Muscle of arm (tissue), 12 donors: Measurements from ENCODE around the gene NTM. TPM values are rescaled to one million over a fixed set of nuclear protein-coding genes. Genes with fewer than 3 reads are reported as not detected.

ENCODE experiments used
- DNase-seq: peaks from one replicate; pipeline ENCODE4 v3.0.0-alpha.2; 2013
- polyA plus RNA-seq, 12 donors: library from polyadenylated mRNA; unstranded; fragments of 120-200 nt; gene quantifications; one replicate each; pipeline ENCODE4 v1.2.1, GENCODE V29; 2013; ENCODE audit not compliant: insufficient read length in 12 of 12

The NTM gene
- polyA plus RNA-seq, 12 donors, result 9.6 to 40.9 (median 22.3) TPM; not detected in 1

GRCh38 chr11:132206993-132207392 is 836.6 kb downstream of the NTM start:
- DNase-seq, result no peak

GRCh38 chr11:132208477-132209055 is 838.2 kb downstream of the NTM start:
- DNase-seq, result no peak

GRCh38 chr11:132211479-132211878 is 841.1 kb downstream of the NTM start:
- no peak for DNase-seq

DNA sequence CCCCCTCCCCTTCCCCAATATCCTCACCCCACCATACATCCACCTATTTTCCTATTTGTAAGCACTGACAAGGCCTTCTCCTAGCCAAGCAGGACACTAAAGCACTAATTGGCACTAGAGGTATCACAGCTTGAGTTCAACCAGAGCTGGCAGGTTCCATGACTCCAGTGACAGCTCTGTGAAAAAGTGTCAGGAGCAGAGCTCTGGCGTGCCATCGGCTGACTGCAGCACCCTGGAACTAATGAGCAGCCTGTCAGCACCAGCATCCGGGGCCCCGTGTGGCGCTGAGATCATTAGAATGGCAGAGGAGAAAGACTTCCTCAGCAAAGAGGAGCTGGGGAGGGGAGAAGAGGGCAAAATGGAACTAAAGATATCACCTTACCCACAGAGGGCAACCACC is 847.4 kb downstream of the NTM start:
- DNase-seq, result no peak

GRCh38 chr11:132220474-132220873 is 850.1 kb downstream of the NTM start:
- DNase-seq, result peak; percentile 32

DNA sequence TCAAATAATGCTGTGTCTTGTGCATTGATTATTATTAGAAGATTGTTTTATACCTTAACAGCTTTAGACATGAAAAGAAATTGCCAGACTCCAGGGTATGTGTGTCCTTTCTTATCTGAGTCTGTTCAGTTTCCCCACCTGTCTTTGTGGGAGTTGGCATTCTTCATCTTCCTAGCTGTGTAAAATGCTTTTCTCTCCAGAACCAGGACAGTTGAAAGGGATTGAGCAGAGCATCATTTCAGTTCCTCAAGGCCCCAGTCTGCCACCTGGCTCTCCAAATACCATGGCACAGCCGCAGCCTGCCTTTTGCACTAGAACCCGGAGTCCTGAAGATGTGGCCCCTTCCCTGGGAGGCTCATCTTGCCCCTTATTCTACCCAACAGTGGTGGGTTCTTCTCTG is 851.9 kb downstream of the NTM start:
- DNase-seq, result no peak

DNA sequence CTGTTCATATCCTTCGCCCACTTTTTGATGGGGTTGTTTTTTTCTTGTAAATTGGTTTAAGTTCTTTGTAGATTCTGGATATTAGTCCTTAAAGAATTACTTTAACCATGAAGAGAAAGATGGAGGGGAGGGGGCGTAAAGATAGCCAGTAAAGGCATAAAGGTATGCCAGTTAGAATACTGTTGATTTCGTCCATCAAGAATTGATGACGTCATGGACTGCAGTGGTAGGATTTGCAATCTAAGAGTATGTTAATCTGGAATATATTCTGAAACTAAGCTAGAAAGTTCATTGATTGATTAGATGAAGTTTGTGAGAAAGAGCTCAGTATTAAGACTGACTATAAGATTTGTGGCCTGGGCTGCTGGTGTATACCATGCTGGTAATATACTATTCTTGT is 856.1 kb downstream of the NTM start:
- no peak for DNase-seq

GRCh38 chr11:132228746-132229325 is 858.4 kb downstream of the NTM start:
- no peak for DNase-seq

GRCh38 chr11:132231656-132232347 is 861.4 kb downstream of the NTM start:
- DNase-seq, result no peak

DNA sequence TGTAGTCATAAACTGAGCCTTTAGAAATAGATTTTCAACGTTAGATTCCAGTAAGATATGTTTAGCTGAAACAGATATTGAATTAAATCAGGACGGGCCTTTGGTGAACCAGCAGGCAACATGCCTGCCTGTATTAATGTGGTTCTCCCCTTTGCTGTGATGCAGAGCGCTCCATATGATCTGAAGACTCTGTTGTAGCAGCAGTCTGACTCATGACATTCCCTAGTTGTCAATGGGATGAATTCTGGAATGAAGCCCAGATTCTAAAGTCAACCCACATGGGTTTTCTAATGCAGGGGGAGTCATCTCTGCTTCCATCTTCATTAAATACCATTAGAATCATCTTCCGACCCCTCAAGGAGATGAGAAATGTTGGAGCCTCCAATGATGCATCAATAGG is 864.5 kb downstream of the NTM start:
- DNase-seq, result no peak

- no peak for DNase-seq
These were observed 867.4 kb downstream of the NTM start for GRCh38 chr11:132237781-132238180.

- no peak for DNase-seq
These were observed 868.0 kb downstream of the NTM start for GRCh38 chr11:132238331-132238866.

DNA sequence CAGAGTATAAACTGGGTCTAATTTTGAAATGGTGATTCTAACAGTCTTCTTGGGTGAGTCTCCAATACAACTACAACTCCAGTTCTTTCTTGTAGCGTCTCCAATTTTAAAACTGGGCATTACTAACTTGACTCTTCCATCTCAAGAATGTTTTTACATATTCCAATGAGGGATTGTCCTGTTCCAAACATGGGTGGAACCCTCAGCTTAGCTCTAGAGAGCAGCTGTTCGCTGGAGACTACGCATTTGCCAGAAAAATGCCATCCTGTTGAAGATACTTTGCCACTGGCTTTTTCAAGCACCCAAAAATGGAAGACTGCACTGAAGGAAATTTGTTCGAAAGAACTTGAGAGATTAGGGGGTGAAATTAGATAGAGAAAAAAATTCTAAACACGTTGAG is 870.0 kb downstream of the NTM start:
- no peak for DNase-seq

DNA sequence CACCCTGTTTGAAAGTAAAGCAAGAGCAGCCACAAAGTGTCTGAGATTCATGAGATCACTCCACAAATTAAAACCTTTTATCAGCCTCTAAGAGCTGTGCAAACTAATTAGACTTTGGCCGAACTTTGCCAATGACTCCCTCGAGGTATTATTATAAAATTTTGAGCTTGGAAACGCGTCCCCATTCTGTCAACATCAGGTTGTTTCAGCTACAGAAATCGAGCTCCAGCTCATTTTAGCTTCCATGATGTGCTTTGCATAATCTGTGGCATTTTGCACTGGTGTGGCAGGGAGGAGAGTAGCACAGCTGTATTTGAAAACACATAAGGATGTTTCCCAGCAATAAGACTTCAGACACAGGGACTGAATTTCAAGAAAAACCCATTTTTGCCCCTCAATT is 872.2 kb downstream of the NTM start:
- no peak for DNase-seq

- DNase-seq, result no peak
These were observed 874.4 kb downstream of the NTM start for GRCh38 chr11:132244846-132245245.

GRCh38 chr11:132245403-132246385 is 875.3 kb downstream of the NTM start:
- no peak for DNase-seq

DNA sequence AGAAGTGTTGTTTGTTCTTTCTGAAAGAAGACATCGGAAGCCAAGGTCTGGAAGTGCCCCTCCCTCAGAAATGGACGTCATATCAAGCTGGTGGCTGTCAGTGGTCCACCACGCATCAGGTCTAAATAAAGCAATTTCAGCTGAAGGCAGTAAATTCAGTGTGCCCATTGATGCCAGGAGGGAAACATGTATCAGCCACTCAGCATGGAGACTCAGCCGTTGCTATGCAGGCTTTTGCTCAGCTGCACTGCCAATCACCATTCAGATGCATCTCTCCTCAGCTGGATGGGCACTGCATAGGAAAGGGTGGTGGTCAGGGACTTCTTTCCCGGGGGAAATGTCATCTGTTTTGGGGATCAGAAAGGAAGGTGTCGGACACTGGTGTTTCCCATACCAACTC is 878.2 kb downstream of the NTM start:
- no peak for DNase-seq

DNA sequence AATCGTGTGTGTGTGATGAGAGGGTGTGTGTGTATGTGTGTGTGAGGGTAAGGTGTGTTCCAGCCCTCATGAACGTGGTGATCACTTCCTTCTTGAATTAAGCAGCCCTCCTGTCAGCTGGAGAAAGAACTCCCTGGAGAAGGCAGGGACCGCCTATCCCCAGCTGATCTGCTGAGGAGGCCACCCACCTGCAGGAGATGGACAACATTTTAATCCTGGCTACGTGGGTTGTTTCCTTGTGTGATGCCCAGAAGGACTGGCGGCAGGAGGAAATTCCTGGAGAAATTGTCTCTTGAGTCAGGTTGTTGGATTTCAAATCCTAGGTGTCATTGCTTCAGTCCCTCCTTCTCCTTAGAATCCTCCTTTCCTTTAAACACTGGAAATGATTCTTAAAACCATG is 878.8 kb downstream of the NTM start:
- no peak for DNase-seq

DNA sequence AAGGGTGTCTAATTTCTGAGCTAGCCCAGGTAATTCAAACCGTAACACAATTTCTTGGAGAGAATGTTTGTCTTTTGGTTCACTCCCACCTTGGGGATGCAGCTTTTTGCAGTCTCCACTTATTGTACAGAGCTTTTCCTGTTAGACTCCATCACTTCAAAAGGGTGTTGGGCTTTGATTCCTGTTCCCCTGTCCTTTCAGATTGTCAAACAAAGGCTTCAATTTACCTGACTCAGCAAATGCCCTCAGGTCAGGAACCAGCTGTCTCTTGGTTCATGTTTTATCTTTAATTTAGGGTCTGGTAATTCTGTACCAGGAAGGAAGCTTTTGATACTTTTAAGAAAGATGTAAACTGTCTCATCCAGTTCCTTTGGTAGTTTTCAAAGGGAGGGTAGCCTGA is 880.6 kb downstream of the NTM start:
- DNase-seq, result no peak

DNA sequence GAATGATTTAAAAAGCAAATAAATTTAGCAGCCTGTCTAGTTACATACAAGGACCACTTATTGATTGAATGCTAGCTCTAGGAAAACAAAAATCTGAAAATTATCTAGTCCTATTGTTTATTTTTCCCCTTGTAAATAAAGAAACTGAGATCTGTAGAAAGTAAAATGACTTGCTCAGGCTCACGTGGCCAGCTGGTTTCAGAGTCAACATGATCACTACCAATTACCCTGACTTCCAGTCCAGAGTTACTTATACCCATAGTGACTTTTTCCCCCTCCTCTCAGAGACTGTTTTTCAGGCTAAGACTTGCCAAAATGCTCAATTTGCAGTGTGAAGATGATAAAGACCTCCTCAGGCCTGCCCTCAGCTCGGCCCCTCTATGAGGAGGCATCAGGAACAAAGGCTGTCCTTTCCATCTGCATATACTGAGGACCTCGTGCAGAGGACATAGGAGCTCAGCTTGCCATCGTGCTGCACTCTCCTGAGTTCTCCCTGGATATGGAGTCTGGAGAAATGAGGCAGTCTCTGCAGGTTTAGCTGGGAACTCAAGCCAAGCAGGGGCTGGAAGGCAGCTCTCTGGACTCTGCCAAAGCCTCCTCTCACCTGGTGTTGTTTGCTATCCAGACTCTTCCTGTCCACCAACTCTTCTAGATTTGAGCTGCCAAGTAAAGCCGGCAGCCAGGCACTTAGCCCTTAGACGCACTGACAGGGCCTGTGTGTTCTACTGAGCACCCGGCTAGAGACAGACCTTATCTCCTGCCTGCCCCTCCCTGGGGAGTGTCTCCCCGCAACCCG is 883.3 kb downstream of the NTM start:
- no peak for DNase-seq

DNA sequence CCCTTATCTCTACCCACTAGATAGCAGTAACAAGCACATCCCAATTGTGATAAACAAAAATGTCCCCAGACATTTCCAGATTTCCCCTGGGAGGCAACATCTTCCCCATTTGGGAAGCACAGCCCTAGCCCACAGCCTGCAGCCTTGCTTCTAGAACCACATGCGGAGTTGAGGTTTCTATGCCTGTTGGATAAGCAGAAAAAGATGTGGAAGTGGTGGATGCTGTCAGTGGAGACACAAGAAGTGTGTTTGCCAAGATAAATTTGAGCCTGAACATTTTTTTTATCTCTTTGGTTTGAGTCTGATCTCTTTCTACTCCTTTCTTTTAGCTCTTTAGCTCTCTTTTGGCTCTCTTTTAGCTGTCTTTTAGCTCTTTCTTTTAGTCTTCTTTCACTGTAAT is 884.5 kb downstream of the NTM start:
- no peak for DNase-seq
